HG03045 (cell line): ENCODE measurements around the gene STOML1.

Experiments
- ATAC-seq: cut with Tn5 transposase; IDR thresholded peaks from one replicate; pipeline ENCODE4 v1.9.1; 2021; ENCODE audit warnings: mild to moderate bottlenecking, moderate library complexity; ENCODE audit not compliant: unreplicated experiment

The STOML1 gene

GRCh38 chr15:73991726-73992593 is at the start of gene STOML1:
Gene STOML1 (minus strand): TSS chr15:73992295. CDS start chr15:73992223, 72 bp downstream.
- ATAC-seq, result peak; percentile 71

DNA sequence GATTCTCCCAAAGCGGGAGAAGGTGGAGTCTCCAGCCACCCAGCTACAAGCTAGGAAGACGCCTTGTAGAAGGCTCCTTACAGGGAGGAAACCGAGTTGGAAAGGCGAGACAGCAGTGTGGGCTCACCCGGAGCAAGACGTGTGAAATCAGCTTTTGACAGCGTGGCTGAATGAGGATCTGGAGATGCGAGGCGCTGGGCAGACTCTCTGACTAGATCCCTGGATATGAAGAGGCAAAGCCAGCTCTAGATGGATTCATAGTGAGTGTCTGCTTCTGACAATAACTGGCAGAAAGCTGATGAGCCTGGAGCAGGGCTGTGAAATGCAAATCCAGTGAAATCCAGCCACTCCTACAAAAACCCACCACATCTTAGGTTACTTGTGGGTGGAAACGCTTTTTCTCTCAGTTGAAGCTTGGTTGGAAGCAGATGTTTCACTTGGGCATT is 49.2 kb upstream of the STOML1 start:
- ATAC-seq, result no peak

- ATAC-seq, result no peak
Observed at GRCh38 chr15:74040109-74040850, 48.2 kb upstream of the STOML1 start.

DNA sequence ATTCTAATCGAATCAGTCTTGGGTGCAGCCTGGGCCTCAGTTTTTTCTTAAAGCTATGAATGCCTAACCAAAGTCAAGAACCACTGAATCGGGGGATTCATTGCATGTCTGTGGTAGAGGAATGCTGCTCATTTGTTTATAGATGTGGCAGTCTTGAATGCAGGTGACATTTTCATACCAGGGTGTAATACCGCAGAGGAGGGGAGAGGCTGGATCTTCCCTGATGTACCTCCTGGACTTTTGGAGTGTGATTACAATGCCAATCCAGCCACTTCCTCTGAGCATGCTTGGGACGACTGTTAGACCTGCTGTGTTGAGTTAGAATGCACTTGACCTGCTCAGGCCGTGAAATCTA is 47.5 kb upstream of the STOML1 start:
- no peak for ATAC-seq

DNA sequence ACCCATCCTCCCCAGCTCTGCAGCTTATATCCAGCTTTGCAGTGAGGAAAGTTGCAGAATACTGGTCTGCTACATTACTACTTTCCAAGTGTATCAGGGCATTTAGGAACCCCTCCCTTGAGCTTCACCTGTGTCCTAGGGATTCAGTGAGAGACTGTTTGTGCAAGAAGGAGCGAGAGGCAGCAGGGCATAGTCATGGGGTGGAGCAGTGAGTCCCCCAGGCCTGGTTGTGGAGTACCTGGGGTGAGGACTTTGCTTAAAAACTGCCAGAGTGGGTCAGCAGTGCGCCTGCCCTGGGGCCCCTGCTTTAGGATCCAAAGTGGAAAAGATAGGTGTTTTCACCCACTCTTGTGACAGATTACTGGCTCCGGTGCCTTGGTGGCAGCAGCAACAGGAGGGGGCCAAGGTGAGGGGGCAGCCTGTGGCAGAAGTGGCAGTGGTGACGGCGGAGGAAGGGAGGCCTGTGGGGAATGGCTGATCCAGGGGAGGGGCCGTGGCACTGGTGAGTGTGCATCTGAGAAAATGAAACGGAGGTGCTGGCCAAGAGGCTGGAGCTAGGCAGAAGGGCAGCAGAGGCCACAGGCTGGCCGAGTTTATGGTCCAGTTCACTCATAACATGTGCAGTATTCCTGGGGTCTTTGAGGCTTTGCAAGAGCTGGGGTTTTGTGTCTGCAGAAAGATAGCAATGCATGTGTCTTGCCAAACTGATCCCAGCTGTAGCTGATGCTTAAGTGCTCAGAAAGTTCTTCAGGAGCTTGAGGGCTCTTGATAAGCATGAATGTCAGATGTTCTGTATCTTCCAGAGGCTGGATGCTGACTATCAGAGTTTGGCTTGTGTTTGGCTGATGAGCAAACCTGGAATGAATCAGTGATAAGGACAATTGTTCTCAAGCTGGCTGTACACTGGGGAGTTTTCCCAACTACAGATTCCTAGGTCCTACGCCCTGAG is 46.9 kb upstream of the STOML1 start:
- no peak for ATAC-seq

- ATAC-seq, result no peak
Observed at GRCh38 chr15:74037171-74038117, 45.3 kb upstream of the STOML1 start.

- no peak for ATAC-seq
Observed at GRCh38 chr15:74036271-74037170, 44.4 kb upstream of the STOML1 start.

DNA sequence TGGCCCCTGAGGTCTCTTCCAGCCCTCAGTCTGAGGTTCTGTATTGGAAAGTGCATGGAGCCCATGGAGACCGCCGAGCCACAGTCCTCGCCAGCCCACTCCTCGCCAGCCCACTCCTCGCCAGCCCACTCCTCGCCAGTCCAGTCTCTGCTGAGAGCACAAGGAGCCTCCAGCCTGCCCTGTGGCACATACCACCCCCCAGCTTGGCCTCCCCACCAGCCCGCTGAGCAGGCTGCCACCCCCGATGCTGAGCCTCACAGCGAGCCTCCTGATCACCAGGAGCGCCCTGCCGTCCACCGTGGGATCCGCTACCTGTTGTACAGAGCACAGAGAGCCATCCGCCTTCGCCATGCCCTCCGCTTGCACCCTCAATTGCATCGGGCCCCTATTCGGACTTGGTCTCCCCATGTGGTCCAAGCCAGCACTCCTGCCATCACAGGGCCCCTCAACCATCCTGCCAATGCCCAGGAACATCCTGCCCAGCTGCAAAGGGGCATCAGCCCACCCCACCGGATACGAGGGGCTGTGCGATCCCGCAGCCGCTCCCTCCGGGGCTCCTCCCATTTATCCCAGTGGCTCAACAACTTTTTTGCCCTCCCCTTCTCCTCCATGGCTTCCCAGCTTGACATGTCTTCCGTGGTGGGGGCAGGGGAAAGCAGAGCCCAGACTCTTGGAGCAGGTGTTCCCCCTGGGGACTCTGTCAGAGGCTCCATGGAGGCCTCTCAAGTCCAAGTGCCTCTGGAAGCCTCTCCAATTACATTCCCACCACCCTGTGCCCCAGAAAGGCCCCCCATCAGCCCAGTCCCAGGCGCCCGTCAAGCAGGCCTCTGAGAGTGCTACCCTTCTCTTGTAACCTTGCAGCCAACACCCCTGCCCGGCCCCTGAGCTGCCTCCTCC is 43.3 kb upstream of the STOML1 start:
- ATAC-seq, result no peak

DNA sequence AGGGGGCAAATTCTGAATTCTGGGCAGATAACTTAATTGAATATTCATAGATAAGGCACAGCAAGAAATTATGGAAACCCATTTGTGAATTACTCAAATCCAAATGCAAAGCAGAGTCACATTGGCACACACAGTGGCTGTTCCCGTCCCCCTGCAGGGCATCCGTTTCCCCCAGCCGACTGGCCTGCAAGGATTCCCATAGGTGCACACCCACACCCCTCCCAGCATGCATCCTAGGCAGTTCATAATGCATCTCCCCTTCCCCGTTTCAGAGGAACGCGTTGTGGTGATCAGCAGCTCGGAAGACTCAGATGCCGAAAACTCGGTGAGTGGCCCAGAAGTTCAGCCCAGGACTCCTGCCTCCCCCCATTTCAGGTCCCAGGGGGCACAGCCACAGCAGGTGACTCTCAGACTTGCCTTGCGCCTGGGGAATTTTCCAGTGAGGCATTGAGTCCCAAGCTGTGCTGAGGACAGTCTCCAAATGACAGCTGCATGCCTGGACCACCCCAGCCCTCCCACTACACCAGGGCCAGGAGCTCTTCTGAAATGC is 42.2 kb upstream of the STOML1 start:
- ATAC-seq, result no peak

DNA sequence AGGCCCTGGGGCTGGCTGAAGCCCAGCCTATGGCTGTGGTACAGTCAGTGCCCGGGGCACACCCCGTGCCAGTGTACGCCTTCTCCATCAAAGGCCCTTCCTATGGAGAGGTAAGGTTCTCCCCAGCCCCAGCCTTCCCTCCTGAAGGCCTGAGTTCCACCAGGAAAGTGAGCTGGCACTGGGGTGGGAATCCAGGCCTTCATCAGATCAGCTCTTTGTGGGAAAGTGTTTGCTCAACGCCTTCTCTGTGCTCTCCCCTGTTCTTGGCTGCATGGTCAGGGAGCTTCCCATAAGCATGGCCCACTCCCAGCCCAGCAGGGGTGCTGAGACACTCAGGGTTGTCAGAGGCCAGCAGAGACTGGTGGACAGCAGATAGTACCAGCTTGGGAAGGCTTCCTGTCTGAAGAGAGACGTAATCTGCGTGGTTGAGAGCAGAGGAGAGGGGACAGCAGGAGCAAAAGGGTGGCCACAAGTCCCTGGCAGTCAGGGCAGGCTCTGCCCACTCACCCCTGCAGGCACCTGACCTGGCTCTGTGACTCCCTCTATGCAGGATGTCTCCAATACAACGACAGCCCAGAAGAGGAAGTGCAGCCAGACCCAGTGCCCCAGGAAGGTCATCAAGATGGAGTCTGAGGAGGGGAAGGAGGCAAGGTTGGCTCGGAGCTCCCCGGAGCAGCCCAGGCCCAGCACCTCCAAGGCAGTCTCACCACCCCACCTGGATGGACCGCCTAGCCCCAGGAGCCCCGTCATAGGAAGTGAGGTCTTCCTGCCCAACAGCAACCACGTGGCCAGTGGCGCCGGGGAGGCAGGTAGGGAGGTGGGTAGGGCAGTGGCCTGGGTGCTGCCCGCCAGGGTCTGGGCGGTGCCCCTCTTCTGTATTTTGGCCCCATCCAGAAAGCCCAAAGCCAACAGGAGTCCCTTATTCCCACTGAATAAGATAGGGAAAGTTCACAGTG is 40.8 kb upstream of the STOML1 start:
- no peak for ATAC-seq

DNA sequence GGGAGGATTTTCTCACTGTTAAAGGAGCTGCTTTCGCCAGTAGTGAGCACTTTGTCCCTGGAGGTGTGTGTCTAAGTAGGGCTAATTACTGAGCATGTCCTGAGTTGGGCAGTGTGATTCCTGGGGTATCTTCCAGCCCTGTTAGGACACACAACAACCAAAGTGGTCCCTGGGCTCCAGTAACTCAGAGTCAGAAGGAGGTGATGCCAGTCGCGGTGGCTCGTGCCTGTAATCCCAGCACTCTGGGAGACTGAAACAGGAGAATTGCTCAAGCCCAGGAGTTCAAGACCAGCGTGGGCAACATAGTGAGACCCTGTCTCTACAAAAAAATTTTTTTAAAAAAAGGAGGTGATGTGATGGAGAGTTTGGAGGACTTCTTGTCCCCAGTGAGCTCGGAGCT is 40.0 kb upstream of the STOML1 start:
- ATAC-seq, result no peak

GRCh38 chr15:74028646-74029045 is 36.6 kb upstream of the STOML1 start:
- ATAC-seq, result no peak

DNA sequence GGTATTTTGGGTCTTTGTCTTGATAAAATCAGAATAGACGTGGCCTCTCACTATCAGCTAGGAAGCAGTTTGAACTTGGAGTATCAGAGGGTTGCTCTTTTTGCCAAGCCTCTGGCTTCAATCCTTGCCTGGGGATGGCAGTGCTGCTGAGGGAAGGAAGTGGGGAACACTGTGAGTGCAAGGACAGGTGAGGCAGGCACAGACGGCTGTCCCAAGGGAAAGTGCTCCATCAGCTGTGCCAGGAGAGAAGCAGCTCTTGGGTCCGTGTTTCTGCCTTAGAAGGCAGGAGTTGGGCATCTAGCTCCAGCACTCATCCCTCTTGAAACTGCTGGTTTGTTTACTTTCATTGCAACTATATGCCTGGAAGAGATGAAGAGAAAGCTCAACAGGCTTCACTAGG is 35.6 kb upstream of the STOML1 start:
- ATAC-seq, result no peak

DNA sequence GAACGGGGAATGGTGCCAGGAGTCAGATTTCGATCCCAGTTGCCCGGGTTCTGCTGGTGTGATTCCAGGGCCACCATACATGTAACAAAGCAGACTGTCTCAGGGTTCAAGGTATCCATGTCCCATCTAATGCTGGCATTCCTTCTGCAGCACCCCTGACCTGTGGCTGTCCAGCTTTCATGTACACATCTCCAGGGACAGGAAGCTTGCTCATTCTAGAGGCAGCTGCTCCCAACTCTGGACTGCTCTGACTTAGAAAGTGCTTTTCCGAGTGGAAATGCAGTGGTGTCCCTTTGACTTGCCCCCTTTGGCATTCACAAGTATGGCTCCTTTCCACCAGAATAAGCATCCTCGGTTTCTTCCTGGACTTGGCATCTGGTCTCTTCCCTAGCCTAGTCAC is 33.3 kb upstream of the STOML1 start:
- ATAC-seq, result no peak

- ATAC-seq, result no peak
Observed at GRCh38 chr15:74024687-74025086, 32.6 kb upstream of the STOML1 start.

DNA sequence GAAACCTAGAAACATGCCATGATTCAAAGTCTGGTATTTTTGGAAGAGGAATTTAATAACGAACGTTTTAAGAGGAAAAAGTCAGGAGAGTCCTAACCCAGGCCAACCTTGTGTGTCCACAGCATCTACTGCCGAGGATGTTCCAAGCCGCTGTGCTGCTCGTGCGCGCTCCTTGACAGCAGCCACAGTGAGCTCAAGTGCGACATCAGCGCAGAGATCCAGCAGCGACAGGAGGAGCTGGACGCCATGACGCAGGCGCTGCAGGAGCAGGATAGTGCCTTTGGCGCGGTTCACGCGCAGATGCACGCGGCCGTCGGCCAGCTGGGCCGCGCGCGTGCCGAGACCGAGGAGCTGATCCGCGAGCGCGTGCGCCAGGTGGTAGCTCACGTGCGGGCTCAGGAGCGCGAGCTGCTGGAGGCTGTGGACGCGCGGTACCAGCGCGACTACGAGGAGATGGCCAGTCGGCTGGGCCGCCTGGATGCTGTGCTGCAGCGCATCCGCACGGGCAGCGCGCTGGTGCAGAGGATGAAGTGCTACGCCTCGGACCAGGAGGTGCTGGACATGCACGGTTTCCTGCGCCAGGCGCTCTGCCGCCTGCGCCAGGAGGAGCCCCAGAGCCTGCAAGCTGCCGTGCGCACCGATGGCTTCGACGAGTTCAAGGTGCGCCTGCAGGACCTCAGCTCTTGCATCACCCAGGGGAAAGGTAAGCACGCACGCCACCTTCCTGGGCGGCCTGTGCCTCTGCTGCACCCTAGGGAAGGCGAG is 30.8 kb upstream of the STOML1 start:
- ATAC-seq, result no peak
